ENCODE data around the gene SSBP3.

- TF ChIP-seq POLR2AphosphoS5 (IDR thresholded peaks at IDR 0.05): no peak
- TF ChIP-seq CTCF (IDR thresholded peaks at IDR 0.05): no peak
- no peak for TF ChIP-seq POLR2A (IDR thresholded peaks at IDR 0.05; ENCODE audit: low read depth)
Observed at GRCh38 chr1:54283635-54284385, 122.4 kb downstream of the SSBP3 start.
